Measurements from ENCODE around the gene SYNE3.

DNA sequence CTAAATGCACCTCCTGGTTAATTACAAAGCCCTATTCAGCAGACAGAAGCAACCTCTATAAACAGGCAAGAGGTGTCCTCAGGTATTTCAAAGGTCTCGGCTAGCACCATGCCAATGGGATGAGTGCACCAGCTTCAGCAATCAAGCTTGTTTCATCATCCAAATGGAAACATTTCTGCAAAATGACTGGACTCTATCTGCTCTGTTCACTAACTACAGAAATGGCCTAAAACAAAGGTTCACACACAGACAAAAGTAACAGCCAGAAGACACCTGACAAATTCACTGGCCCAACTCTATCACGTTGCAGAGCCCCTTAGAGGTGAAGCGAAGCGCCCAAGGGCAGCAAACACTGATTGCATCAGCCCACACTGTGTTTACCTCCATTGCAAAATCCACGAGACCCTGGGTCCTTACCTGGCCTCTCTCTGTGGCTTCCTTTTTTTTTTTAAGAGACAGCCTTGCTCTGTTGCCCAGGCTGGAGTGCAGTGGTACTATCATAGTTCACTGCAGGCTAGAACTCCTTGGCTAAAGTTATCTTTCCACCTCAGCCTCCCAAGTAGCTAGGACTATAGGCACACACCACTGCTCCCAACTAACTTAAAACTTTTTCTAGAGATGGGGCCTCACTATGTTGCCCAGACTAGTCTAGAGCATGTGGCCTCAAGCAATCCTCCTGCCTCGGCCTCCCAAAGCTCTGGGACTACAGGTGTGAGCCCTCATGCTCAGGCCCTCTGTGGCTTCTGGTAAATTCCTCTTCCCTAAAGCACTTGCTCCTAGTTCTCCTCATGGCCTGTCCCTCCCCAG is 8.5 kb upstream of the SYNE3 start:
- TF ChIP-seq POLR2AphosphoS5 (IDR thresholded peaks at IDR 0.05; ENCODE audit: low read depth, low read length) = no peak
- TF ChIP-seq, protein P1, sequence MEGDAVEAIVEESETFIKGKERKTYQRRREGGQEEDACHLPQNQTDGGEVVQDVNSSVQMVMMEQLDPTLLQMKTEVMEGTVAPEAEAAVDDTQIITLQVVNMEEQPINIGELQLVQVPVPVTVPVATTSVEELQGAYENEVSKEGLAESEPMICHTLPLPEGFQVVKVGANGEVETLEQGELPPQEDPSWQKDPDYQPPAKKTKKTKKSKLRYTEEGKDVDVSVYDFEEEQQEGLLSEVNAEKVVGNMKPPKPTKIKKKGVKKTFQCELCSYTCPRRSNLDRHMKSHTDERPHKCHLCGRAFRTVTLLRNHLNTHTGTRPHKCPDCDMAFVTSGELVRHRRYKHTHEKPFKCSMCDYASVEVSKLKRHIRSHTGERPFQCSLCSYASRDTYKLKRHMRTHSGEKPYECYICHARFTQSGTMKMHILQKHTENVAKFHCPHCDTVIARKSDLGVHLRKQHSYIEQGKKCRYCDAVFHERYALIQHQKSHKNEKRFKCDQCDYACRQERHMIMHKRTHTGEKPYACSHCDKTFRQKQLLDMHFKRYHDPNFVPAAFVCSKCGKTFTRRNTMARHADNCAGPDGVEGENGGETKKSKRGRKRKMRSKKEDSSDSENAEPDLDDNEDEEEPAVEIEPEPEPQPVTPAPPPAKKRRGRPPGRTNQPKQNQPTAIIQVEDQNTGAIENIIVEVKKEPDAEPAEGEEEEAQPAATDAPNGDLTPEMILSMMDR (IDR thresholded peaks at IDR 0.05) = no peak
- TF ChIP-seq, protein P2, sequence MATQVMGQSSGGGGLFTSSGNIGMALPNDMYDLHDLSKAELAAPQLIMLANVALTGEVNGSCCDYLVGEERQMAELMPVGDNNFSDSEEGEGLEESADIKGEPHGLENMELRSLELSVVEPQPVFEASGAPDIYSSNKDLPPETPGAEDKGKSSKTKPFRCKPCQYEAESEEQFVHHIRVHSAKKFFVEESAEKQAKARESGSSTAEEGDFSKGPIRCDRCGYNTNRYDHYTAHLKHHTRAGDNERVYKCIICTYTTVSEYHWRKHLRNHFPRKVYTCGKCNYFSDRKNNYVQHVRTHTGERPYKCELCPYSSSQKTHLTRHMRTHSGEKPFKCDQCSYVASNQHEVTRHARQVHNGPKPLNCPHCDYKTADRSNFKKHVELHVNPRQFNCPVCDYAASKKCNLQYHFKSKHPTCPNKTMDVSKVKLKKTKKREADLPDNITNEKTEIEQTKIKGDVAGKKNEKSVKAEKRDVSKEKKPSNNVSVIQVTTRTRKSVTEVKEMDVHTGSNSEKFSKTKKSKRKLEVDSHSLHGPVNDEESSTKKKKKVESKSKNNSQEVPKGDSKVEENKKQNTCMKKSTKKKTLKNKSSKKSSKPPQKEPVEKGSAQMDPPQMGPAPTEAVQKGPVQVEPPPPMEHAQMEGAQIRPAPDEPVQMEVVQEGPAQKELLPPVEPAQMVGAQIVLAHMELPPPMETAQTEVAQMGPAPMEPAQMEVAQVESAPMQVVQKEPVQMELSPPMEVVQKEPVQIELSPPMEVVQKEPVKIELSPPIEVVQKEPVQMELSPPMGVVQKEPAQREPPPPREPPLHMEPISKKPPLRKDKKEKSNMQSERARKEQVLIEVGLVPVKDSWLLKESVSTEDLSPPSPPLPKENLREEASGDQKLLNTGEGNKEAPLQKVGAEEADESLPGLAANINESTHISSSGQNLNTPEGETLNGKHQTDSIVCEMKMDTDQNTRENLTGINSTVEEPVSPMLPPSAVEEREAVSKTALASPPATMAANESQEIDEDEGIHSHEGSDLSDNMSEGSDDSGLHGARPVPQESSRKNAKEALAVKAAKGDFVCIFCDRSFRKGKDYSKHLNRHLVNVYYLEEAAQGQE (IDR thresholded peaks at IDR 0.05; ENCODE audit: insufficient read depth in 1 of 2, low read depth in 2 of 2, low read length in 1 of 2) = no peak
- no peak for TF ChIP-seq SIN3A (IDR thresholded peaks at IDR 0.05; ENCODE audit: borderline replicate concordance, insufficient read depth, low read depth, low read length)
- TF ChIP-seq TCF7L2 (IDR thresholded peaks at IDR 0.05; ENCODE audit: low read depth, low read length) = no peak
